IgD-negative memory B cell (primary cell): ENCODE data around the gene TAT. TPM values are rescaled to one million over a fixed set of nuclear protein-coding genes. Genes with fewer than 3 reads are reported as not detected.
"Not testable (repeated sequence)": the region's sequence is repeated elsewhere in the genome, so short reads cannot be mapped to it uniquely, and the experiment has no call there.

Experiments
- H3K27ac Mint-ChIP-seq, 3 donors: one replicate each; pipeline ENCODE4 v1.8.0; 2020 to 2022; ENCODE audit warnings: mild to moderate bottlenecking in 3 of 3, mixed read lengths in 3 of 3, moderate library complexity in 1 of 3
- H3K27me3 Mint-ChIP-seq: one replicate; pipeline ENCODE4 v1.8.0; 2021; ENCODE audit warnings: mixed read lengths
- H3K36me3 Mint-ChIP-seq: one replicate; pipeline ENCODE4 v1.8.0; 2020; ENCODE audit warnings: mild to moderate bottlenecking, mixed read lengths
- H3K4me1 Mint-ChIP-seq, 3 donors: one replicate each; pipeline ENCODE4 v1.8.0; 2020 to 2022; ENCODE audit warnings: mixed read lengths in 3 of 3, mild to moderate bottlenecking in 1 of 3
- H3K4me3 Mint-ChIP-seq, 4 donors: one replicate each; pipeline ENCODE4 v1.8.0; 2020 to 2022; ENCODE audit warnings: mild to moderate bottlenecking in 4 of 4, mixed read lengths in 4 of 4, moderate library complexity in 3 of 4
- H3K9me3 Mint-ChIP-seq, 3 donors: one replicate each; pipeline ENCODE4 v1.8.0; 2020 to 2021; ENCODE audit warnings: mixed read lengths in 3 of 3, mild to moderate bottlenecking in 1 of 3
- polyA plus RNA-seq: library from polyadenylated mRNA; unstranded; fragments of 300-500 nt; fragmentation: Illumina TruSeq; gene quantifications from one replicate; pipeline ENCODE4 v1.2.3, GENCODE V29; 2021

The TAT gene
- polyA plus RNA-seq, 1 donor from 2014 or later: not detected

DNA sequence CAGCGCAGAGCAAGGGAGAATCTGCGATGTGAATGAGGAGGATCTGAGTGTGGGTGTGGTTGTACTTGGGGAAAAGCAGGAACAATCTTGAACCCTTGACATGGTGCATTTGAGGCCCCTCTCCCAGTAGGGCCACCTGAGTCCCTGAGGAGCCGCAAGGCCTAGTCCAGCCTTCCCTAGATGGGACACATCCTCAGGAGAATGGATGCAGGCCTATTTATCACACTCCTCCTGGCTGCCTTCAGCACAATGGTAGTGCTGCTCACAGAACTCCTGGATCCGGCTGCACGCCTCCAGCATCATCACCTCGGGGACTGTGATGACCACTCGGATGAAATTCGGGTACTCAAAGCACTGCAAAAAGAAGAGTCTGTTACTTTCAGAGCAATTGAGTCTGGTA, 9.0 kb downstream of the TAT start:
- Mint-ChIP-seq H3K9me3 (no peaks in the 10 kb centered on the region), H3K4me3 (peak overlapping the region in 1 of 4 donors; percentile 61), H3K36me3 (no peaks in the 10 kb centered on the region), H3K4me1 (peaks cover 21 to 28% (median 26%) of the 10 kb centered on the region in 3 donors), H3K27ac (peak overlapping the region in 2 of 3 donors; percentile 17 to 37), H3K27me3 (peaks cover 1% of the 10 kb centered on the region)

DNA sequence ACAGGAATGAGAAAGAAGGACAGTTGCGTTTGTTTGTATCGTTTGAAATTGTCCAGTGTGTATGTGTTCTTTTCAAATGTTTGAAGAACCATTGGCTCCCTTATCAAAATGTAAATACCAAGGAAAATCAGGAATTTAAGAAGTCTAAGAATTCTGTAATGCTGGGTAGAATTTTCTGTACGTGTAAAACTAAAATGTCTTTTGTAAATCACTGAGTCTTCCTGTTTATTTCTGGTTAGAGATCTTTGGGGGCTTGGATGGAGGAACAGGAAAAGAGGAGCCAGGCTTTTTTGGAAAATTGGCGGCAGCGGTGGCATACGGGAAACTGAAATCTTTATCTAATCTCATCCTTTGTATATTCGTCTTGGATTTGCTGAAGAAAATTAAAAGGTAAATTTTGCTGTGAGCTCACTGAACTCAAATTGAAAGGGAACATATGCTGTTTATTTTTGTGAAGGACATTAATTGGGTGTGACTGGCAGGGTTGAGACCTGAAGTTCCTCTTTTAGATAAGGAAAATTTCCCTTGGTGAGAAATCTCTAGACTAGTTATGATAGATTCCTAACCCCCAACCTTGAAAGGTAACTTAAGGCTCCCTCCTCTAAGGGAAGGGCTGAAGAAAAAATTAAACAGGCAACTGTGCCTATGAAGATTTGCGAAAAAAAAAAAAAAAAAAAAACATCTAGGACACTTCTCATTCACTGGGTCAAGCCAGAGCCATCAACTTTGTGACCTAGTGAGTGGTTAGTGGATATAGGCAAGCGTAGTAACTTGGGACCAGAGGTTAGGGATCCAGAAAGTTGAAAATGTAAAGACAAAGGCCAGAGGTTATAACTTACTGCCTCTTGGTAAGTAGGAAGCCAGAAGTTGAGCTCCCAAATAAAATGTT, 10.8 kb downstream of the TAT start:
- Mint-ChIP-seq H3K27me3 (peaks cover 1% of the 10 kb centered on the region), H3K9me3 (peaks cover 0 to 6% (median 0%) of the 10 kb centered on the region in 3 donors), H3K36me3 (no peaks in the 10 kb centered on the region), H3K4me3 (peak overlapping the region; percentile 92 to 95 (median 94)), H3K27ac (peak overlapping the region; percentile 98 to 100 (median 99)), H3K4me1 (peaks cover 24 to 28% (median 26%) of the 10 kb centered on the region in 3 donors)

DNA sequence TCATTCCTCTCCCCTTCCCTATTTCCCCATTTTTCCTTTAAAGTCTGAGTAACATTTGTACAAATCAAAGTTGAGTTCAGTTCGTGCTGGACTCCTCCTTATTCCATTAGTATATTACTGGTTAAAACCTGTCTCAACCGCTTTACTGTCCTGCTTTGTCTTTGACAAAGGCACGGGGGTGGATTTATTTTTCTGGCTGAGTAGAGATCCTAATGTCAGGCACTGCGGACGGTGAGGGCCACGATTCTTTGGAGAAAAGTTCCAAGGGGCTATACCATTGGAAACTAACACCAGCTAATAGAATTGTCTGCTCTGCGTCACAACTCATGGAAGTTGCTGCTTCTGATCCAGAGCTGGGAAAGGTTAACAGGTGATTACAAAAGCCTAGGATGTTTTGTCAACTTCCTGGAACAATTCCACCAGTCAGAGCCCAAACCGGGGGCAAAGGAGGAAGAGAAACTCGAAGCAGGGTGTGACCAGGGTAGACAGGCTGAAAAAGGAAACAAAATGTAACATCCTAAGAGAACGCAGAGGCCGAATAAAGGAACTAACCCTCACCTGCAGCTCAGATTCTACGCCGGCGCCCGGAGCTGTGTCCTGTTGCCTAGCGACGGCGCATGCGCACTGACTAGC, 12.4 kb downstream of the TAT start:
- H3K27ac Mint-ChIP-seq: peak overlapping the region; percentile 98 to 100 (median 99)
- peaks cover 1% of the 10 kb centered on the region for H3K27me3 Mint-ChIP-seq
- H3K4me1 Mint-ChIP-seq: peaks cover 24 to 28% (median 26%) of the 10 kb centered on the region in 3 donors
- peak overlapping the region; percentile 92 to 95 (median 94) for H3K4me3 Mint-ChIP-seq
- H3K9me3 Mint-ChIP-seq: peaks cover 0 to 10% (median 0%) of the 10 kb centered on the region in 3 donors
- H3K36me3 Mint-ChIP-seq: peaks cover 4% of the 10 kb centered on the region

DNA sequence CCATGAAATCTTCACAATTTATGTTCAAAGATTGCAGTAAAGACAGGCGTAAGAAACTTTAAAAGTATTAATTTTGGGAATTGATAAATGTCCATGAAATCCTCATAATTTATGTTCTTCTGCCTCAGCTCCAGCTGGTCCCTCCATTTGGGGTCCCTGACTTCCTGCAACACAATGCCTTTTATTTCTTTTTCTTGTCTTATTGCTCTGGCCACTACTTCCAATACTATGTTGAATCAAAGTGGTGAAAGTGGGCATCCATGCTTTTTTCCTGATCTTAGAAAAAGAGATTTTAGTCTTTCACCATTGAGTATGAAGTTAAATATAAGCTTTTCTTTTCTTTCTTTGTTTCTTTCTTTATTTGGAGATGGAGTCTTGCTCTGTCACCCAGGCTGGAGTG, 14.3 kb downstream of the TAT start:
- Mint-ChIP-seq H3K36me3 (peaks cover 4% of the 10 kb centered on the region), H3K9me3 (peaks cover 1 to 13% (median 4%) of the 10 kb centered on the region in 3 donors), H3K4me3 (no peak overlapping the region), H3K4me1 (peaks cover 24 to 28% (median 26%) of the 10 kb centered on the region in 3 donors), H3K27me3 (peaks cover 1% of the 10 kb centered on the region), H3K27ac (no peak overlapping the region)

DNA sequence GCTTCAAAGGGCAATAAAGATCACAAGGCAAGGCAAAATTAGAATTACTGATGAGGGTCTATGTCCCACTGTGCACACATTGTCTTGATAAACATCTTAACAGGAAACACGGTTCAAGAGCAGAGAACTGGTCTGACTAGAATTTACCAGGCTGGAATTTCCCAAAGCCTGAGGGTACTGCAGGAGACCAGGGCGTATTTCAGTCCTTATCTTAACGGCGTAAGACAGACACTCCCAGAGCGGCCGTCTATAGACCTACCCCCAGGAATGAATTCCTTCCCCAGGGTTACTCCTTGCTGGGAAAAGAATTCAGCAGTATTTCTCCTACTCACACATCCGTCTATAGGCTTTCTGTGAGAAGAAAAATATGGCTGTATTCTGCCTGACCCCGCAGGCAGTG, 15.0 kb downstream of the TAT start:
- peak overlapping the region in 1 of 3 donors; percentile 70 for H3K27ac Mint-ChIP-seq
- not testable (repeated sequence) for H3K27me3 Mint-ChIP-seq, H3K36me3 Mint-ChIP-seq, H3K4me3 Mint-ChIP-seq
- H3K9me3 Mint-ChIP-seq: peaks cover 1 to 13% (median 4%) of the 10 kb centered on the region in 3 donors
- peaks cover 24 to 26% (median 26%) of the 10 kb centered on the region in 3 donors for H3K4me1 Mint-ChIP-seq

DNA sequence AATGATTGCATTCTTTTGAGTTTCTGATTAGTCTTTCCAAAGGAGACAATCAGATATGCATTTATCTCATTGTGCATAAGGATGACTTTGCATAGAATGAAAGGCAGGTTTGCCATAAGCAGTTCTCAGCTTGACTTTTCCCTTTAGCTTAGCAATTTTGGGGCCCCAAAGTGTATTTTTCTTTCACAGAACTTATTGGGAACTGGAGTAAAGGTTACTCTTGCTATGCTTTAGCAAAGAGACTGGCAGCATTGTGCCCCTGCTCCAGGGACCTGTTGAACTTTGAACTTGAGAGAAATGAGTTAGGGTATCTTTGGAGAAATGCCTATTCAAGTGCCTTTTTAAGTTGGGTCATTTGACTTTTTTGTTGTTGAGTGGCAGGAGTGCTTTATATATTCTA, 17.0 kb downstream of the TAT start:
- peaks cover 9 to 12% (median 12%) of the 10 kb centered on the region in 3 donors for H3K4me1 Mint-ChIP-seq
- H3K36me3 Mint-ChIP-seq: peaks cover 4% of the 10 kb centered on the region
- H3K9me3 Mint-ChIP-seq: peaks cover 1 to 13% (median 4%) of the 10 kb centered on the region in 3 donors
- H3K4me3 Mint-ChIP-seq: no peak overlapping the region
- H3K27me3 Mint-ChIP-seq: no peaks in the 10 kb centered on the region
- peak overlapping the region in 1 of 3 donors; percentile 43 for H3K27ac Mint-ChIP-seq

DNA sequence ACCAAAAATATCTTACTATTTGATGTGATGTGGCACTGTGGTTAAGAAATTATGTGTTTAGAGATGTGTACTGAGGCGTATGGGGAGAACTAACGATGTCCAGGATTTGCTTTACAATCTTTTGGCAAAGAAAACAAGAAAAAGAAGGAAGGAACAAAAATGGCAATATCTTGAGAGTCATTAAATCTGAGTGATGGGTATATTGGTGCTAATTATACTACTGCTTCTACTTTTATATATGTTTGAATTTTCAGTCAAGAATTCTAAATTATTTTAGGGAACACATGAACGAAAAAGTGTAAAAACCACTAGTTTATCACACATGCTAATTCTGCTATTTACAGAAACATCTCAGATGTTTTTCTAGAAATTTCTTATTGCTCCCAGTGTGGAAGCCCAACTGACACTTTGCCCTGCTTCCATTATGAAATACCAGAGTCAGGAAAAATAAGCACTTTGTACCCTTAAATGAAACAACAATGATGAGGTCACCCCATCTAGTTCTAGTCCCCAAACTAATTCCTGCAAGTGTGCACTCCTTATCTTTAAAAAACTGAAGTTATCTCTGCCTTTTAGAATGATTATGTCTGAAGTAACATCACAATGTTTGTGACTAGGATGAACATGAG, 18.8 kb downstream of the TAT start:
- no peaks in the 10 kb centered on the region for H3K27me3 Mint-ChIP-seq
- no peak overlapping the region for H3K27ac Mint-ChIP-seq
- H3K4me3 Mint-ChIP-seq: no peak overlapping the region
- peaks cover 0 to 3% (median under 1%) of the 10 kb centered on the region in 3 donors for H3K4me1 Mint-ChIP-seq
- H3K9me3 Mint-ChIP-seq: peaks cover 1 to 13% (median 4%) of the 10 kb centered on the region in 3 donors
- H3K36me3 Mint-ChIP-seq: peaks cover 4% of the 10 kb centered on the region

DNA sequence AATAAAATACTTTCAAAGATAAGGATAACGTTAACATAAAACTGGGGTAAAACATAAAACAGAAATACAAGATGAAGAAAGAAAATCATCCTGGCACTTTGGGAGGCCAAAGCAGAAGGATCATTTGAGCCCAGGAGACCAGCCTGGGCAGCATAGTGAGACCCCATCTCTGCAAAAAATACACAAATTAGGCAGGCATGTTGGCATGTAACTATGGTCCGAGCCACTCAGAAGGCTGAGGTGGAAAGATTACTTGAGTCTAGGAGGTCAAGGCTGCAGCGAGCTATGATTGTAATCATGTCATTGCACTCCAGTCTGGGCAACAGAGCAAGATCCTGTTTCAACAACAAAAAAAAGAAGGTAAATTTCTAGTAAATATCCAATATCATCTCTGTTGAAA, 19.6 kb downstream of the TAT start:
- H3K36me3 Mint-ChIP-seq: peaks cover 4% of the 10 kb centered on the region
- H3K27me3 Mint-ChIP-seq: no peaks in the 10 kb centered on the region
- H3K4me1 Mint-ChIP-seq: peaks cover 0 to 4% (median 3%) of the 10 kb centered on the region in 3 donors
- no peak overlapping the region for H3K27ac Mint-ChIP-seq
- peaks cover 1 to 14% (median 4%) of the 10 kb centered on the region in 3 donors for H3K9me3 Mint-ChIP-seq
- H3K4me3 Mint-ChIP-seq: no peak overlapping the region

DNA sequence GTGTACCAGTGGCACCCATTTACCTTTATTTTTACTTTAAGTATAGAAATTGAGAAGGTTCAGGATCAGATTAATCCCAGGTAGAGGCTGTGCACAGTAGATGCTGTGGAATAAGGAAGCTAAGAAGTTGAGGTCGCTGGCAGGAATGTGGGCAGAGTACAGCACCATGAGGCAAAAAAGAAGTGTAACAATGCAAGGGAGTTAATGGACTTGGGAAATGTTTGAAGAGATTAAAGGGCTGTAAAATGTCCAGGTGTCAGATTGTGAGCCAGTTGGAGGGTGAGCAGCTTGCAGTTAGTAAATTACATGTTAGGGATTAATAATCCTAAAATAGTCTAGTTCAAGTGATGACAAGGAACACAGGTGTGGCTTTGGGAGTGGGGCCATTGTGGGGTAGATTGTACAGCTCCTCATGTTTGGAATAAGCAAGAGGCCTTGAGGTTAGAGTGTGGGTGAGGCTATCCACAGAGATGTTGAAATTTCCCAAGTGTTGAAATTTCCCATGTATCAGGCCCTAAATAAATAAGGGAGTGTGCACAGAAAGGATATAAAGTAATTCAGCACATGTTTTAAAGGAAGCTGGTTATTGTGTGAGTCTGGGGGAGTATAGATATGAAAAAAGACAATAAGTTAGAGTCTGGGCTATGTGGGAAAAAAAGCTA, 21.5 kb downstream of the TAT start:
- Mint-ChIP-seq H3K27me3 (peaks cover 2% of the 10 kb centered on the region), H3K4me3 (no peak overlapping the region), H3K36me3 (no peaks in the 10 kb centered on the region), H3K9me3 (peaks cover 1 to 5% (median 4%) of the 10 kb centered on the region in 3 donors), H3K27ac (no peak overlapping the region), H3K4me1 (peaks cover 0 to 4% (median 0%) of the 10 kb centered on the region in 3 donors)

DNA sequence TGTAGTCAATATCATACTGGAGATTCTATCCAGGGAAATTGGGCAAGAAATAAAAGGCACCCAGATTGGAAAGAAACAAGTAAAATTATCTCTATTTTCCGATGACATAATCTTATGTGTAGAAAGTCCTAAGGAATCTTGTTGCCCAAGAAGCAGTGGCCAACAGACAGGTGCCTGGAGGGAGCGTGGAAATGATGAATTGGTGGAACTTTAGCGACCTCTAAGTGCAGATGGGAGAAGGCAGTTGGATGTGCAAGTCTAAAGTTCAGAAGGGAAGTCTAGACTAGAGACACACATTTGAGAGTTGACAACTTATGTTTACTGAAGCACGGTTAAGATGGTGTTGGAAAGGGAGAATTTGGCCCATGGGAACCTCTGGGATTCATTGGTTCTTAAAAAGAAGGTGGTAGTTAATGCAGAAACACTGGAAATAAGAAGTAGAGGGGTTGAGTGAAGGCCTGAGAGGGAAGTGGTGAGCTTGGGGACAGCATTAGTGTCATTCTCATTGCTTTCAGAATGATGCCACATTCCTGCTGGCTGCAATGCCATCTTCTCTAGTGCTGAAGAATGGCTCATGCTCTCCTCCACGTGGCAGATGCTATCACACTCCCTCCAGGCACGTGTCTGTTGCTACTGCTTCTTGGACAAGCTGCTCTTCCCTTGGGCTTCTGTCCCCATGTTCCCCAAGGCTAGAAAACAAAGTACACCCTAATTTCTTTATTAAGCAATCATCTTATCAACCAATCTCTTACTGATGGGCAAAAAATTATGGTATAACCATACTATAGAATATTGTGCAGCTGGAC, 24.0 kb downstream of the TAT start:
- H3K27me3 Mint-ChIP-seq: peaks cover 5% of the 10 kb centered on the region
- peaks cover 0 to 4% (median 0%) of the 10 kb centered on the region in 3 donors for H3K4me1 Mint-ChIP-seq
- peaks cover 0 to 1% (median 0%) of the 10 kb centered on the region in 3 donors for H3K9me3 Mint-ChIP-seq
- H3K27ac Mint-ChIP-seq: no peak overlapping the region
- H3K36me3 Mint-ChIP-seq: no peaks in the 10 kb centered on the region
- H3K4me3 Mint-ChIP-seq: no peak overlapping the region

DNA sequence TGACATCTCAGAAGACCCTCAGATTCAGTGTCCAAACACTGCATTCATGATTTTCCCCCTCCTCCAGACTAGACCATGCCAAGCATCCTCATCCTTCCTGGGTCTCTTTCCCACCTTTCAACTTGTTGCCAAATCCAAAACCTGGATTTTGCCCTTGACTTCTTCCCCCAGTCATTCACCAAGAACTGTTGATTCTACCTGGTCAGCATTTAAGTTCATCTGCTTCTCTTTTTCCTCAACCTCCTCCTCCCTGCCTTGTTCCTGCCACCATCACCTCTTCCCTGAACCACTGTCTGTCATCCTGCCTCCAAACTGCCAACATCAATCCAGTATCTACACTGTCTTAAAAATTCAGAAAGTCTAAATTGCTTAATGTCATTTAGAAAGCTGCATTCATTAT, 29.7 kb downstream of the TAT start:
- Mint-ChIP-seq H3K36me3 (no peaks in the 10 kb centered on the region), H3K9me3 (no peaks in the 10 kb centered on the region), H3K4me1 (peaks cover 0 to 7% (median 3%) of the 10 kb centered on the region in 3 donors), H3K4me3 (no peak overlapping the region), H3K27ac (no peak overlapping the region), H3K27me3 (peaks cover 12% of the 10 kb centered on the region)

DNA sequence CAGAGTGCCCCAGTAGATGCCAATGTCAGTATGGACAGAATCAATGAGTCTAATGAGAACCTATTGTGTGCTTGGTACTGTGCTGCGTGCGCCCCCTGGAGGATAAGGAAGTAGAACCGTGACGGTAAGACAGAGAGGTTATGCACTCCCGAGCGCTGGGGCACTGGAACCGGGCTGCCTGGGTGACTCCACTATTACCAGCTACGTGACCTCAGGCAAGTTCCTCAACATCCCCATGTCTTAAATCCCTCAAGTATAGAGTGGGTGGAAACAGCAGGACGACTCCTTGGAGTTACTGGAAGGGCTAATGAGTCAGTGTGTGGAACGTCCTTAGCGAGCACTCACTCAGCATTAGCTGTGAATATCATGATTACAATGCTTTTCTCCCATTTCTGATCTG, 34.5 kb downstream of the TAT start:
- Mint-ChIP-seq H3K4me1 (peaks cover 3 to 15% (median 15%) of the 10 kb centered on the region in 3 donors), H3K36me3 (no peaks in the 10 kb centered on the region), H3K27ac (no peak overlapping the region)

DNA sequence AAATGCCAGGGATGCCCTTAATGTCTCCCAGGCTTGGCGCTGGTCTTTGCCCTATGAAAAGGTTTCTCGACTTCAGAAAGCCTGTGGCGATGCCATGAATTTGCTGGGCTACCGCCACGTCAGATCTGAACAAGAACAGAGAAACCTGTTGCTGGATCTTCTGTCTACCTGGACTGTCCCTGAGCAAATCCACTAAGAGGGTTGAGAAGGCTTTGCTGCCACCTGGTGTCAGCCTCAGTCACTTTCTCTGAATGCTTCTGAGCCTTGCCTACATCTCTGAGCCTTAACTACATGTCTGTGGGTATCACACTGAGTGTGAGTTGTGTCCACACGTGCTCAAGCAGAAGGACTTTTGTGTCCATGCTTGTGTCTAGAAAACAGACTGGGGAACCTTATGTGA, 39.2 kb downstream of the TAT start:
- H3K27ac Mint-ChIP-seq: no peak overlapping the region
- H3K4me3 Mint-ChIP-seq: peak overlapping the region in 1 of 4 donors; percentile 6
- H3K27me3 Mint-ChIP-seq: peaks cover 6% of the 10 kb centered on the region
- no peaks in the 10 kb centered on the region for H3K9me3 Mint-ChIP-seq
- H3K36me3 Mint-ChIP-seq: no peaks in the 10 kb centered on the region
- H3K4me1 Mint-ChIP-seq: peaks cover 3 to 15% (median 12%) of the 10 kb centered on the region in 3 donors

More for the DNA sequence above, 34.5 kb downstream of the TAT start:
- no peaks in the 10 kb centered on the region for H3K9me3 Mint-ChIP-seq
- peaks cover 10% of the 10 kb centered on the region for H3K27me3 Mint-ChIP-seq
- peak overlapping the region in 1 of 4 donors; percentile 64 for H3K4me3 Mint-ChIP-seq
